HG03064 (cell line): Measurements from ENCODE around the gene OCEL1.
A peak's percentile ranks its signal among the peaks of the same experiment; 100 is the strongest.
"Not testable (repeated sequence)": the region's sequence is repeated elsewhere in the genome, so short reads cannot be mapped to it uniquely, and the experiment has no call there.

Experiments used
- ATAC-seq: cut with Tn5 transposase; IDR thresholded peaks from one replicate; pipeline ENCODE4 v1.9.1; 2021; ENCODE audit warnings: low read depth; ENCODE audit not compliant: unreplicated experiment

The OCEL1 gene

GRCh38 chr19:17260842-17261325 lies 34.9 kb downstream of the OCEL1 start:
- ATAC-seq = peak; percentile 66

- ATAC-seq = no peak
Measured at GRCh38 chr19:17262557-17262956, 36.5 kb downstream of the OCEL1 start.

GRCh38 chr19:17263712-17264640 lies 38.0 kb downstream of the OCEL1 start:
- no peak for ATAC-seq

- no peak for ATAC-seq
Measured at GRCh38 chr19:17264641-17264979, 38.6 kb downstream of the OCEL1 start, which contains the start of gene USHBP1. Gene USHBP1, minus strand, starts transcription at chr19:17264745. Its CDS starts 446 bp downstream, at chr19:17264299.

- ATAC-seq = no peak
Measured at GRCh38 chr19:17266026-17266425, 40.0 kb downstream of the OCEL1 start.

- ATAC-seq = peak; percentile 12
Measured at GRCh38 chr19:17266589-17266974, 40.6 kb downstream of the OCEL1 start.

- ATAC-seq = peak; percentile 75
Measured at GRCh38 chr19:17266975-17267788, 41.2 kb downstream of the OCEL1 start, which contains the start of gene BABAM1. Gene BABAM1, plus strand, starts transcription at chr19:17267443. Its CDS starts 1,364 bp downstream, at chr19:17268807.

GRCh38 chr19:17268754-17269153 lies 42.7 kb downstream of the OCEL1 start:
- ATAC-seq = no peak

GRCh38 chr19:17274892-17275291 lies 48.9 kb downstream of the OCEL1 start:
- not testable (repeated sequence) for ATAC-seq

- no peak for ATAC-seq
Measured at GRCh38 chr19:17275441-17276175, 49.6 kb downstream of the OCEL1 start.
